ENCODE data around the gene TBC1D10B.
A peak's percentile ranks its signal among the peaks of the same experiment; 100 is the strongest.

The TBC1D10B gene

DNA sequence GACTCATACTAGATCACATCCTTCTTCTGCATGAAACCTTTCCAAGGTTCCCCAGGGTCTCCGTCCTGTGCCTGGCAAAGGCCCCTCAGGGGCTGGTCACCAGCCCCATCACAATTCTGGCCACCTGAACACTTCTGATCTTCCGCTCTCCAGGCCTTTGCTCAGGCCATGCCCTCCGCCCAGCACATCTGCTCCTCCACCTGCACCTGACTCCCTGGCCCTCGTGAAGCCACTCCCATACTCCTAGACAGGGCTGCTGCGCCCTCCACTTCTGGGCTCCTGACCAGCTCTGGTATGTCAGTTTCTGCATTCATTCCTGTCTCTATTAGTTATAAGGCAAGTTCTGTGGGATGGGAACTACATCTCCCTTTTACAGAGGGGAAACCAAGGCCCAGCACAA, 2.4 kb upstream of the TBC1D10B start:
- peak; percentile 43 for DNase-seq

DNA sequence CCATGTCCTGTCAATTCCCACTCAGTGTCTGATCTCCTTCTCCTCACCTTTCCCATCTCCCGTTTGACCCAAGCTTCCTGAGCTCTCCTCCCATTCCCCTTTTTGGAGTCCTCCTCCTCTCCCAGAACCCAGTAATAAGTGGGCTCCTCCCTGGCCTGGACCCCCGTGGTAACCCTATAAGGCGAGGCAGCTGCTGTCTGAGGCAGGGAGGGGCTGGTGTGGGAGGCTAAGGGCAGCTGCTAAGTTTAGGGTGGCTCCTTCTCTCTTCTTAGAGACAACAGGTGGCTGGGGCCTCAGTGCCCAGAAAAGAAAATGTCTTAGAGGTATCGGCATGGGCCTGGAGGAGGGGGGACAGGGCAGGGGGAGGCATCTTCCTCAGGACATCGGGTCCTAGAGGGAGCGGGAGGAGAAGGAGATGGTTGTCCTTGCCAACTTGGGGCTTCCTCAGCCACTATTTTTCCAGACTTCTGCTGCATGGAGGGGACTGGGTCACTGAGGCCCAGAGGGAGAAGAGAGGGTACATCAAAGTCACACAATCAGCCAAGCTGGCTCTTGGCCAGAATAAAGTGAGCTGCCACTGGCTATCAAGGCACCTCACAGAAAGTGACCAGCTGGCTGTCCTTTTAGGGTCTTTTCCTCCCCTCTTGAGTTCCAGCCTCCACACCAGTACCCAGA, 1.9 kb upstream of the TBC1D10B start:
- no peak for DNase-seq

DNA sequence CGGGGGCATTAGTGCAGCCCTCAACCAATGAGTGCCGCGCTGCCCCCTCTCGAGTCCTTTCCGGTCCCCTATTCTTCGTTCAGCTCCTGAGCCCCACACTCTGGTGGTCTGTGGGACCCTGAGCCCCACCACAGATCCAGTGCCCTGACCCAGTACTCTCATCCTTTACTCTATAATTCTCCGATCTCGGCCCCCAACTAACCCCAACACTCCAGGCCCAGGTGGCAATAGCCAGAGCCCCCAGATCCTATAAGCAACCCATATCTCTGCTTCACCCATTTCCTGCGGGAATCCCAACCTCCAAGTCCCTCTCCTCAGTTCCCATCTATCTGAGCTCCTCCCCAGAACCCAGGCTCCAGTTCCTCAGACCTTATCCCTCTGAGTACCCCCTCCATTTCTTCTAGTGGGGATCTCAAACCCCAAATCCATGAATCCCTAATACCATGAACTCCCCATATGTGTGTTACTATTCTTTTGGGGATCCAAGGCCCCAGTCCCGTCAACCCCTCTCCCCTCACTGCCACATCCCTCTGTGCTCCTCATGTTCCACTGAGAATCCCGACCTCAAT, 1.0 kb upstream of the TBC1D10B start:
- no peak for DNase-seq

DNA sequence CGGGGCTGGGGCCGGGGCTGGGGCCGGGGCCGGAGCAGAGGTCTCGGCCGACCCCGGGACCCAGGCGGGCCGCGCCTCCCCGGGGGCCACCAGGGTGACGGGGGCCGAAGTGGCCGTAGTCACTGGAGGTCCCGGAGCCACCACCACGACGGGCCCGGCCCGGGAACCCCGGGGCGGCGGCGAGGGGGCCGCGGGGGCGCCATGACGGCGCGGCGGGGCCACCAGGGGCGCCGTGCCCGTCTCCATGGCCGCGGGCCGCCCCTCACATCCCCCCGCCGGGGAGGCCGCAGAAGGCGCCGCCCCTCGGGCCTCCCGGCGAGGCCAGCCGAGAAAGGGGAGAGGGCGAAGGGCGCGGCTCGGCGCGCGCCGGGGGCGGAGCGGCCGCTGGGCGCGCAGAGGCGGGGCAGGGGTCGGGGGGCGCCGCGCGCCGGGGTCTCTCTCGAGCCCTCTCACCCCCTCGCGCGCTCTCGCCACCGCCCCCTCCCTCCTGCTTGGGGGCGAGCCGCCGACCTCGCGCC, 297 bp downstream of the TBC1D10B start:
- no peak for DNase-seq

DNA sequence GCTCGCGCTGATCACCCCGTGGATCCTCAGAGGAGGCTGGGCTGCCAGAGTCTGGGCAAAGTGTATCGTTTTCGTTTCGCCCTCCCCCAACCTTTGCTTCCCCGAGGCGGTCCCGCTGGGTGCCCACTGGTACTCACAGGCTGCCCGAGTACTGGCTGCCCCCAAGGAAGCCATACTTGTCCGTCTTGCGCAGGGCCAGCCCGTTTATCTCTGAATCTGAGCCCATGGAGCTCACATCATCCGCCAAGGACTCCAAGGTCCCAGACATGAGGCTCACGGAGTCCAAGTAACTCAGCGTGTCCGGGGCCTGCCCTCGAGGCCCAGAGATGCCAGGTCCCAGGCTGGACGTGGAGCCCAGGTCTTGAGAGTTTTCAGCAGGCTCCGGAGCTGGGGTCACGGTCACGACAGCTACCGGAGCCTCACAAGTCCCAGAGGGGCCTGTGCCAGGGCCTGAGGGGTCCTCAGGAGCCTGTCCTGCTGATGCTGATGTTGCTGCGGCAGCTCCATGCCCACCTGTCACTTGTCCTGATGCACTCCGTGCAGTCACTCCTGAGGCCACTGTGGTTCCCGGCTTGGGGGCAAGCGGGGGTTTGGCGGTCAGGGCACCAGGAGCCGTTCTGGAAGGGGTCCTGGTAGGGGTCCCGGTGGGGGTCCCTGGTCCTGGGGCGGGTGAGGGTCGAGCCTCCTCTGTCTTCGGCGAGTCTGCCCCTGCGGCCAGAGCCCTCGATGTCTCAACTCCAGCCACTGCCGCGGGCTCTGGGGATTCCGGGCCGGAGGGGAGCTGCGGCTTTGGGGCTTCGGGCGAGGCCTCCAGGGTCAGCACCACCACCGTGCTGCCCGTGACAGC, 980 bp downstream of the TBC1D10B start:
- DNase-seq, result no peak

DNA sequence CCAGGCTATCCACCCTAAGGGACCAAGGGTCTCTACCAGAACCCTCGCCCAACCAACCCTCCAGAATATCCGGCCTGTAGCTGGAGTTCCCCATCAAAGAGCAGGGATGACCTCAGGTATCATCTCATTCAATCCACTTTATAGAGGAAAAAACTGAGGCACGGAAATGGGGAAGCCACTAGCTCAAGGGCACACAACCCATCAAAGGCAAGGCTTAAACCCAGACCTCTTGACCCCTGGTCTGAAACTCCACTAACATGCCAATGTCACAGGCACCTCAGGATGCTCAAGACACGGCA, 1.6 kb downstream of the TBC1D10B start:
- no peak for DNase-seq

DNA sequence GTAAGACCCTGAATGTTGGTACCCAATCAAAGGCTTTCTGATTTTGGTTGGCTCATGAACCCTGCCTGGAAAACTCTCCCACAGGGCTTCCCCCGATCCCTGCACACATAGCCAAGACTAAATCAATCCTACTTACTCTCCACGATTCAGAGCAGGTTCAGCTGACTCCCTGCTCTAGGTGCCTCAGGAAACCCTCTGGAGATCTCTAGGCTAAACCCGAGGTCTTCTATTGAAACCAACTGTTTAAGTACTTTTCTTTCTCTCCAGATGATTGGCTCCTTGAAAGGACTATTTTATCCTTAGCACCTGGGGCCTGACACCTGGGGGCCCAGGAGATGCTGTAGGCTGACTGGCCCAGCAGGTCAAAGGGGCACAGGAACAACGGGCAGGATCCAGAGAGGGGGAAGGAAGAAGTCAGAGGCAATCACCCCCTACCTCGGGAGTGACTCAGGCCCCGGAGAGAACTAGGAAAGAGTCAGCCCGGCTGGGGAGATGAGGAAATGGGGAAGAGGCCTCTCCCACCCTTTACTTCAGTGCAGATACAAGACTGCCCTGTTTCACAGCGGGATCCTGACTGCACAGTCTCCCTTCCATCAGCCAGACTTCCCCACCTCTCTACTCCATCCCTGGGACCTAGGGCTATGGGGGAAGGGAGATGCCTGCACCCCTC, 2.0 kb downstream of the TBC1D10B start:
- no peak for DNase-seq

DNA sequence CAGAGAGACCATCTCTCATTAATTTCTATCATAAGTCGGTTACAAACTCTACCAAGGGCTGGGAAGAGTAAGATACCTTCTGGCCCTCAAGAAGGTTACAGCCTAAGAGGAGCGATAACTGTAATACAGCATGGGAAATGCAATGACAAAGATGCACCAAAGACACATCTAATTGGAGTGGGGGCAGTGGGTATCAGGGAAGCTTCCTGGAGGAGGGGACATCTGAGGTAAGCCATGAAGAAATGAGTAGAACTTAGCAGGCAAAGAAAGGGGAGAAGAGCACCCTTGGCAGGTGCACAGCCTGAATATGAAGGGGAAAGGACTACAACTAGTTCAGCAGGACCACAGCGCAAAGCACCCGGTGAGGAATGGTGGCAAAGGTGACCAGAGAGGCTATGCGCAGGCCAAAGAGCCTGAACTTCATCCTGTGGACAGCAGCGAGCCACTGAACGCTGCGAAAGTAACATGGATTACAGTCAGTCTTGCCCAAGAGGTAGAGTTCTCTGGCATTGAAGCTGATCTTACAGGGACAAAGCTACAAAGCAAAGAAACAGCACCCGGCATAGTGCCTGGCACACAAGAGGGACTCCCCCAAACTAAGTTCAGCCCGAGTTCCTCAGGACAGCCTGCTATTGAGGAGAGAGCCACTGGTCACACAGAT, 2.8 kb downstream of the TBC1D10B start:
- no peak for DNase-seq

DNA sequence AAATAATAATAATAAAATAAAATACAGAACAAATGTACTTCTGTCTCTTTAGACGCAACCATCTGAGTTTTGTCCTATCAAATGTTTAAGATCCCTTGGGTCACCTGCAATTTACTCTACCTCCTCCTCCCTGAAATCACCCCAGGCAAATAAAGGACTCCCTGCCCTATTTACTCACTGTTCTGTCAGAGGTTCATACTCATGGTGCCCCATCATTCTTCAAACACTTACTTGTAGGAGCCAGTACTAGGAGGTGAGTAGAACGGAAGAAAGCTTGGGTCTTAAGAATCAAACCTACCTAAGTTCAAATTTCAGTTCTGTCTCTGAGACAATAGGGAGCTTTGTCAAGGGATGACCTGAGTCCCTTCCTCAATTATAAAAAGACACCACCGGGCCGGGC, 3.8 kb downstream of the TBC1D10B start:
- no peak for DNase-seq

DNA sequence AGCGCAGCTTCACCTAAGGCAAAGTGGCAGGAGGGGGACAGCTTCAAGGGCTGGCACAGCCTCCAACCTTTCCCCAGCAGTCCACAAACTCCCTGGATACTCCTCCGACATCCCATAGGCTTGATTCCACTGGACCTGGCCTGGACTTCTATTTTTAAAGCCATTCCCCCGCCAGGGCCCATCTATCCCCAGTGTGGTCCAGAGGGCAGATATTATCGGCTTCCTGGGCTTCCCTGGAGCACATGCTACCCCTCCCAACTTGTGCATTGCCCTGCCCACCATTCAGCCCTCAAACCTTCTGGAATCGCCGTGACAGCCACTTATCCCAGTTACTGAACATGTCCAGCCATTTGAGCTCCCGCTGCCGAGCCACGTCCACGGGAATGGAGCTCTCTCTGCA, 5.1 kb downstream of the TBC1D10B start:
- no peak for DNase-seq

DNA sequence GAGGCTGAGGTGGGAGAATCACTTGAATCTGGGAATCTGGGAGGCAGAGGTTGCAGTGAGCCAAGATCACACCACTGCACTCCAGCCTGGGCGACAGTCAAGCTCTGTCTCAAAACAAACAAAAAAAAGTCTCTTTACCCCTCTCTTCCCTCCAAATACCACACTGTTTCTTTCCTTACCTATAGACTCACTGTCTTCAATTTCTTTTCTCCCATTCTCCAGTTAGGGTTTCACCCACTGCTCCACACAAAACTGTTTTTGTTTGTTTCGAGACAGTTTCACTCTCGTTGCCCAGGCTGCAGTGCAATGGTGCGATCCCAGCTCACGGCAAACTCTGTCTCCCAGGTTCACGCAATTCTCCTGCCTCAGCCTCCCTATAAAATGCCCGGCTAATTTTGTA, 9.1 kb downstream of the TBC1D10B start:
- no peak for DNase-seq

DNA sequence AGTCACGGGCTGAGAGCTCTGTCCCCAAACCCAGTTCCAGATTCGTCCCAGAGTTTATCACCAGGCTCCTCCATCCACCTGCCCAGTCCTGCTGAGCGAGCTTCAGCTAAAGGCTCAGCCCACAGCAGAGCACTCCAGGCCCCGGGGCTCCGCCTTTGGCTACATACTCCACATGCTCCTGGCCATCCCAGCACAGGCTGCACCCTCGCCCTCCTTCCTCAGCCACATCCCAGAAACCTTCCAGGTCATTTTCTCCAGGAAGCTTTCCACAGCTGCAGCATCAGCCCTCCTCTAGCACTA, 10.5 kb downstream of the TBC1D10B start:
- DNase-seq, result no peak

DNA sequence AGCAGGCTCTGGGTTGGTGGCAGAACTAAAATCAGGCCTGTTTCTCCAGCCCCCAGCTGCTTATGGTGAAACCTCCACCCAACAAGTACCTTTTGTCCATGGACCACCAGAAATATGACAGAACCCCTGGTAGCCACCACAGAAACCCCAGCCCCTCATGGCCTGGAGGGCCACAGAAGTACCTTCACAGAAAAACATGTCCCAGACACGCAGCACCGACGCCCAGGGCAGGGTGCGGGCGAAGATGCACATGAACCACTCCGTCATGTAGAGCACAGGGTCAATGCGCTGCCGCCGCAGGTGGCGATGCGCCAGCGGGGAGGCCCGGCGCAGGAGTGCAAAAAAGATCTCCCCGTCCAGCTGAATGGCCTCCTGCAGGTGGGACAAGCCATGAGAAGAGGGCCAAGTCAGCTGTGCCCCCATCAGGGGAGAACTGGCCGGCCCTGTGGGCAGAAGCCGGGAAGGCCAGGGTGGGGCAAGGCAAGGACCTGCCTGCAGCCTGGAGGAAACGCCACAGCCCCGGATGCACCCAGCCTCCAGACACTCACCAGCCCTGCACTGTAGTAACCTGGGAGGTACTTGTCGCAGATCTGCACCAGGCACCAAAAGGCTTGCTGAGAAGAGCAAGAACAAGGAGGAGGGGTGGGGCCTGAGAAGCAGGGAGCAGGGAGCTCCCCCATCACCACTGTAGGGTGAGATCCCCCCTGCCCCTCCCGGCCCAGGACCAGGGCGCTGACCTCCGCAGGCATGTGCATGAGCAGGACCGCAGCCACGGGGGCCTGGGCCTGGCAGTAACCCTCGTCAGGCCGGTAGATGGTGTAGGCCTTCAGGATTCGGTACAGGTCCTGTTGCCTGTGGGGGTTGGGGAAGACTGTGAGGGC, 11.1 kb downstream of the TBC1D10B start:
- no peak for DNase-seq

DNA sequence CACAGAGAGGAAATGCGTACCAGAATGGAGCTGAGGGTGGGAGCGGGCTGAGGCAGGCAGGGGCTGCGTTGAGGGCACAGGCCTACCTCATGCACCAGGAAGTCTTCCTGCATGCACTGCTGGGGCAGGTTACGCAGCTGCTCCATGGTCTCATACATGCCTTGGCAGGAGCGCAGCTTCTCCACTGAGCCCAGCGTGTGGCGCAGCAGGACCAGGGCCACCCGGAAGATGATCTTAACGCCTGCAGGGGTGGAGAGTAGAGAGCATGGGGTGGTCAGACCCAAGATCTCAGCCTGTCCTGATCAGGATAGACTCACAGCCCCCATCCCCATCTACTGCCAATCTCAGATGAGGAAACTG, 11.7 kb downstream of the TBC1D10B start:
- no peak for DNase-seq

DNA sequence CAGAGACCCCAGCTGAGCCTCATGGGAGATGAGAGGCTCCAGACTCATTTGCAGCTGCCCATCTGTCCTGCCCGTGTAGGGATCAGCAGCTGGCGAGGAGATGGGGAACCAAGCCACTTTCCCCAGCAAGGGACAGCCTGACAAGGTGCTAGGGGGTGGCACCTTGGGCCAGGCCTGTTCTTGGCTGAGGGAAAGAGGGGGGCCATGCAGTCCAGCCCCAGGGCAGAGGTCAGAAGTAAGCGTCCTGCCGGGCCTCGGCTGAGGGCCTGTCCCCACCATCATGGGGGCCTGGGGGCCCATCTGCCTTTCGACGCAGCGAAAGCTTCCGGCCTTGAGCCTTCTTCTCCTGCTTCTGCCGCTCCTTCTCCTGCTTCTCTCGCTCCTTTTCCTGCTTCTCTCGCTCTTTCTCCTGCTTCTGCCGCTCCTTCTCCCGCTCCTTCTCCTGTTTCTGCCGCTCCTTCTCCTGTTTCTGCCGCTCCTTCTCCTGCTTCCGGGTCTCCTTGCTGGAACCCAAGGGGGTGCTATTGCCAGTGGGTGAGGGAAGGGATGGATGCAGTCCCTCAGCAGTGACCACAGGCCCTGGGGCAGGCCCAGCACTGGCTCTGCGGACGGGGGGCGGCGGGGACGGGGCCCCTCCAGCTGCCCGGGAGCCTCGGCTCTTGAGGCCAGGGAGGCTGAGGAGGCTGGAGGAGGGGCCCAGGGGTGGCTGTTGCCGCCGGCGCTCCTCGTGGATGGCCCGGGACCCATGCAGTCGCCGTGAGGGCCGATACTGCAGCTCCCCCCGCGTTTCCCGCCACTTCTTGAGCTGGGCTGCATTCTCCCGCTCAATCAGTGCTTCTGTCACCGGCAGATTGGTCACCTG, 12.3 kb downstream of the TBC1D10B start:
- DNase-seq, result no peak

DNA sequence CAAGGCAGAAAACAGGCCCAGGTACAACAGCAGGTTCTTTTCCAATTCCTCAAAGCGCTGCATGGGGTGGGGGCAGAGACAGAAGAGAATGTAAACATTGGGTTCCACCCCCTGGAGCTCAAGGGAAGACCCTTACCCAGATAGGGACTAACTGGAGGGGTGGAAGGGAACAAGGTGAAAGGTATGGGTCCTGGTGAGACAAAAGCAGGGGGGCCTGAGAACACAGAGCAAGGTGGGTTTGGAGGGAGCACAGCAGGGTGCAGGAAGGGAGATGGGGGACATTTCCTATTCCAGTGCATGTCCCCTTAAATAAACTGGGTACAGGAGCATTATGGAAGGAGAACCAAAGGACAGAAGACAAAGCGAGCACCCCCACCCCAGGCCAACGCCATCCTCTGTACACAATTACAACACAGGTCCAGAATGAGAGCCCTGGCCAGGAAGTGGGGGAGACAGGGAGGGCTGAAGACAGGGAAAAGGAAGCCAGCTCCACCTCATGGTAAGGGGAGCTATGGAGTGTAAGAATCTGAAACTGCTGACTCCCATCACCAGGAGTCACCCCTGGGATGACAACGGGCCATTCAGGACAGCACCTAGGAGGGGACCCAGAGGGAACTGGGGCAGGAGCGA, 13.1 kb downstream of the TBC1D10B start:
- no peak for DNase-seq

DNA sequence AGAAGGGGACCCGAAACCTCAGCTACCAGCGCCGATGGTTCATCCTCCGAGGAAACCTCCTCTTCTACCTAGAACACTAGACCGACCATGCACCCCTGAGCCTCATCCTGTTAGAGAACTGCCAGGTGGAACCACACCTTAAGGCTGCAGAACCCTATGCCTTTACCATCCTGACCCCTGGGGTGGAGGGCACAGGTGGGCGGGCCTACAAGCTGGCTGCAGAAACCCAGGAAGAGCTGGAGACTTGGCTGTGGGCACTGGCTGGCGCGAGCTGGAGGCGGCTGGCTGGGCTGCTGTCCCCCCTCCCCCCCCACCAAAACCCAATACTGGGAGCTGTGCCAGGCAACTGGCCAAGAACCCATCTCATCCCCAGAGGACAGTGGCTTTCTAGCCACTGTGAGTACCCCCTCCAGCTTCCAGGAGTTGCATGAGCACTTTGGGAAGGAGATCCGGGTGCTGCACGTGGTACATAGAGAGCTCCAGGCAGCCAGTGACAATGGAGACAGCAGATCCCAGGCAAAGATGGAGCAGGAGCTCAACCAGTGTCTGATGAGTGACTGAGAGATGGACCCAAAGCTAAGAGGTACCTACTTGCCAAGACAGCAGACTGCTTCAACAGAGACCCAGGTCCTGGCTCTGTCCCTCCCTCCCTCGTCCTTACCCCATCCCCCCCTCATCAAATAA, 13.8 kb downstream of the TBC1D10B start:
- no peak for DNase-seq

DNA sequence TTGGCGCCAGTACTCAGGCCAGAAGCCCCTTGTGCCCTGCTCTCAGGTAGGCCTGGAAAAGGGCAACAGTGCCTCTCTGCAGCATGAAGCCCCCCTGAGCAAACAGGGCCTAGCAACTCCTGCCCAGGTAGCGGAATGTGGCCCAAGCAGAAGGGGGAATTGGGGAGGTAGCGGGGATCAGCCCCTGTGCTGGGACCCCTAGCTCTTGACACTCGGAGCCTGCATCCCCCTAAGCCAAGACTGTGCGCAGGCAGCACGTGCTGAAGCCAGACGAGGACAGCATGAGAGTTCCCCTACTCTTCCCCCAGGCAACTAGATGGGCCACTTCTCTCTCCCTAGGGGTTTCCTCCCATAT, 14.4 kb downstream of the TBC1D10B start:
- no peak for DNase-seq

DNA sequence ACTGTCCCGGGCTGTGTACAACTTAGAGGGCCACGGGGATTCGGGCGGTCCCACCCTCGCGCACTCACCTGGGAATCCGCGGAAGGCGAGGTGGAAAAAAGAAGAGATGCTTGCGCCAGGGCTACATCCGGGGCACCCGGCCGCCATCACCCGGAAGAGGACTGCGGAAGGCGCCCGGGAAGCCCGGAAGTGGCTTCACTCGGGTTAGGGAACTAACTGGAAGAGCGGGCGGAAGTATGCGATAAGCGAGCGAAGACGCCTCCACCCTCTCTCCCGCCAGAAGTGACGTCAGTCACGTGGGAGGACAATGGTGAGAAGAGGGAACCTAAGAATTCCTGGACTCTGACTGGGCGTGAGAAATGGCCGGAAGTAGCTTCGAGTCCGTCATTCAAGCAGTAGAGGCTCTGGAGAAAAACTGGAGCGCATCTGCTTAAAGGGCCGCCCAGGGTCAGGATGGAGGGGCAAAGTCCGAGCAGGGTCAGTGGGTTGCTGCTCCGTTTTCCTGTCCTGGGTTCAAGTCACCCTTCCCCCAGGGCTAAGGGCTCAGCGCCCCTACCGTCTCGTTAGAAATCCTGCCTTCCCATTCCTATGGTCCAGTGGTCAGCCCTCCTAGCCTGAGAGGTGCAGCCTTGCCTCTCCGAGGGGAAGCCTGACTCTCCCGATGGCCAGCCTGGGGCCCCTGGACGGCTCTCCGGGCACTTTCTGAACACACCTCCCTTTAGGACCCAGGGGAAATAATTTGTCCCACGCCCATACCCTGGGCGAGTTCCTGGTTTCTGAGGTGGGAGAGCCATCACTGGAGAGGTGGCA, 14.9 kb downstream of the TBC1D10B start, which contains the start of gene CD2BP2:
Gene CD2BP2 (minus strand): TSS at position 165 of the 810 bp plus-strand sequence. CDS start 627 bp downstream, outside the sequence.
- DNase-seq, result peak; percentile 99
